GM18873 (cell line): ENCODE measurements around the gene NDUFA9.
A peak's percentile ranks its signal among the peaks of the same experiment; 100 is the strongest.

Experiments
- ATAC-seq: cut with Tn5 transposase; IDR thresholded peaks from one replicate; pipeline ENCODE4 v1.9.1; 2021; ENCODE audit warnings: mild to moderate bottlenecking, moderate library complexity, moderate number of reproducible peaks; ENCODE audit not compliant: unreplicated experiment, low FRiP score

The NDUFA9 gene

DNA sequence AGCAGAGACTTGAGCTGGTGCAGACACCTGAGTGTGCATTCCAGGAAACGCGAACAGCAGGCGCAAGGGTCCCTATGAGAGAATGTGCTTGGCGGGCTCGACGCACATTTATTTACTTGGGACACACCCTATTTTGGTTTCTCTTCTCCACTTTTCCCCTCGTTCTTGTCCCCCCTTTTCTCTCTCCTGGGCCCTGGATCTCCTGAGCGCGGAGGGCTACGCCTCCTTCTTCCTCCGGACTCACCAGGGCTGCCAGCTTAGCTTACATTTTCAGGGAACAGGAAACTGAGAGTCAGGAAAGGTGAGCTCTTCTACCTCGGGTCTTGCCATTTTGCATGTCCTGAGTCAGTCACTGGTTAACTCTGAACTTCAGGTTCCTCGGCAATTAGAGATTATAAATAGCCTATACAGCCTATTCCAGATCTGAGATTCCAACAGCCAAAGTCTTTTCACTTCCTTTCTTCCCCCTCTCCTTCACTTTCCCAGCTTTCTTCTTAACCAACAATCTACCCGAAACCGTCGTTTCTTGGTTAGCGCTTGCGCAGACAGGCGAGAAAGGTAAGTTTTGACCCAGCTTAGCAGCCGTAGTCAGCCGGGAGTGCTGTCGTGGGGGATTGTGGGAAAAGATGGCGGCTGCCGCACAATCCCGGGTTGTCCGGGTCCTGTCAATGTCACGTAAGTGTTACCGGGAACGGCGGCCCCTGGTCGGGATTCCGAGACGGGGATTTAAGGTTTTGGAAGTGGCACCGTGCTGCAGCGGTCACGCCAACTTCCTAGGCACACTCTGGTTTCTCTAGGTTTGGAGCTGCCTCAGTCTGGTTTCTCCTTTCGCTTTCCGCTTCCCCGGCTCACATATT is at the start of gene NDUFA9, which contains the start of gene AKAP3:
TSS of gene NDUFA9 (plus strand) at position 614 of the 857 bp plus-strand sequence. CDS start at position 627, 13 bp downstream.
TSS of gene AKAP3 (minus strand) at position 551 of the 857 bp plus-strand sequence. CDS start 10,855 bp downstream, outside the sequence.
- ATAC-seq = peak; percentile 67

DNA sequence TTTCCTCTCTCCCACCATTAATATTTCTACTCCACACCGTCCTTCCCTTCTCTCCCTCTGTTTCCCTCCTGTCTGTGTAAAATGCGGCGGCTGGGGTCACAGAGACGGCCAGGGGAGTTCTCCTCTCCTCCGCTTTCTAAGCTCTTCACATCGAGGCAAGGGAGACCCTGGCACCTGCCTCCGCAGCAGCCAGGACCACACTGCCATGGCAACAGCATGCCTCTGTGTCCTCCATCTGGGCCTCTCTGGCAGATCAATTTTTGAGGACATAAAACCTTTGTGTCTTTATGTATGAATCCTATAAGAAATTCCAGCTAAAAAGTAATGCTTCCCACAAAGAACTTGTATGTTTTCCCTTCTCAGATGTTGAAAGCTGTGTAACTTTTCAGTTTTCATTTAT is 45.5 kb upstream of the NDUFA9 start:
- no peak for ATAC-seq

- no peak for ATAC-seq
Observed at GRCh38 chr12:4603946-4604345, 45.0 kb upstream of the NDUFA9 start.

GRCh38 chr12:4604684-4605193 is 44.2 kb upstream of the NDUFA9 start:
- peak; percentile 83 for ATAC-seq

GRCh38 chr12:4607056-4607455 is 41.9 kb upstream of the NDUFA9 start:
- no peak for ATAC-seq

GRCh38 chr12:4609071-4609470 is 39.8 kb upstream of the NDUFA9 start:
- ATAC-seq = no peak

DNA sequence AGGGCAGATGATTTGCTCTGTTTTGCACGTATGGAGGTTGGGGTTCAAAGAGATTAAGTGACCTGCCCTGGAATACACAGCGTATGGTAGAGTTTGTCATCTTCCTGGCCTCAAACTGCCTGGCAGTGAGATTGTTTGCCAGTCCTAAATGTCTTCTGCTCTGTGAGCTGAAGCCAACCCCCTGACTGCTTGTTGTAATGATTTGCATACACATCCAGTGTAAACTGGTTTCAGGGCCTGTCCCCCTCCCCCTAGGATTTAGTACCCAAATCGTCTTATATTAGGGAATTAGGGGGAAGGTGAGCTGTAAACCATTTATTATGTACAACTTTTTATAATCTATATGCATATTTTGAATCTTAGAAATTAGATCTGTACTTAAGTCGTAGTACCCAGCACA is 38.4 kb upstream of the NDUFA9 start:
- no peak for ATAC-seq

DNA sequence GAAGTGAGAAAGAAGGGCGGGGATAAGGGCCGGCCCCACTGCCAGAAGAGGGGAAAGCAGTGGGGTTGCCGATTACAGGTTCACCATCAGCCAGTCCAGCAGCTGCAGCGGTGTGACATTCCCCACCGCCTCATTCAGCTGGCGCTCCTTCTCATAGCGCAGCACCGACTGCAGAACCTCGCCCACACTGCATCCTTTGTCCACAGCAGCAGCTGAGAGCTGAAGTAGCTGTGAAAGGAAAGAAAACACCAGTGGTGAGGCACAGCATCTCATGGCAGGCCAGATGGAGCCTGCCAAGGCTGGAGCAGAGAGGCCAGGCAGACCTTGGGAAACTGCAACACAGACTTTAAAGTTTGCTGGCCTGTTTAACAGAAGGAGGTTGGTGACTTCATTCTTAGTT is 33.2 kb upstream of the NDUFA9 start:
- no peak for ATAC-seq

DNA sequence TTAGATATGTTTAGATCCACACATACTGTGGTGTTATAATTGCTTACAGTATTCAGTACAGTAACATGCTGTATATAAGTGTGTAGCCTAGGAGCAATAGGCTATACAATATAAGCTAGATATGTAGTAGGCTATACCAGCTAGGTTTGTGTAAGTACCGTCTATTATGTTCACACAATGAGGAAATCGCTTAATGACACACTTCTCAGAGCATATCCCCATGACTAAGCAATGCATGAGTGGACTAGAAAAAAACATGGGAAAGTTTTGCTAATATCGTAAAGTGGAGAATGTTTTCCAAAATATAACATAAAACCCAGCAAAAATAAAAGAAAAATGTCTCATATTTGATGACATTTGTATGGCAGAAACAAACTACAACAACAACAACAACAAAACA is 27.4 kb upstream of the NDUFA9 start:
- no peak for ATAC-seq

GRCh38 chr12:4626543-4626942 is 22.4 kb upstream of the NDUFA9 start:
- no peak for ATAC-seq

DNA sequence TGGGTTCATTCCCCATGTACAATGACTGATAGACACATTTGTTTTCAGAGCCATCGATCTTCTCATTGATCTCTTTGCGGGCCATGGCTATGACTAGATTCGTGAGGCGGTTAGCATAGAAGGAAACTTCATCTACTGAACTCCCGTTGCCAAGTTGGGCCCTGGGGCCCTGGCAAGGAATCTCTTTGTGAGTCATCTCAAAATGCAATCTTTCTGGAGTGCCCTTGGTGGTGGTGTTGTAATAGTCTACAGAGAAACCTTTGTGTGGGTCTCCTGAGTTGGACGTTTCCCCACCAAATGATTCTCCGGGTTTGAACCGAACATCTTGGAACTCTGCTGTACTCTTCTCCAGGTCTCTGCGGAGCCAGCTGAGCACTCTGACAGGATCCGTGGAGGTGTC is 20.5 kb upstream of the NDUFA9 start:
- no peak for ATAC-seq

DNA sequence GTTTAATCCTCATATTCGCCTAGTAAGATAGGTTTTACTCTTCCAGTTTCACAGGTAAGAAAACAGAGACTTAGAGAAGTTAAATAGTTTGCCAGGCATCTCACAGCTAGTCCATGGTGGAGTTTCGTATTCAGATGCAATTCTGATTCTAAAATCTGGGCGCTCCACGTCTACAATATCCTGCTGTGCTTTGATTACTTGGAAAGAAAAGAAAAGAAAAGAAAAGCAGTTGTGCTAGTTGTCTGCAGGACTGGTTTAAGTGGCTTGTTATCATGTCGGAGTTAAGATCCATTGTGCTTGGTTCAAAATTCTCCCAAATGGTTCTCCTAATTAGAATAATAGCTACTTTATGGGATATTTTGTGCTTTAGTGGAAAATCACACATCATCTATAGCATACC is 18.7 kb upstream of the NDUFA9 start:
- ATAC-seq = no peak

DNA sequence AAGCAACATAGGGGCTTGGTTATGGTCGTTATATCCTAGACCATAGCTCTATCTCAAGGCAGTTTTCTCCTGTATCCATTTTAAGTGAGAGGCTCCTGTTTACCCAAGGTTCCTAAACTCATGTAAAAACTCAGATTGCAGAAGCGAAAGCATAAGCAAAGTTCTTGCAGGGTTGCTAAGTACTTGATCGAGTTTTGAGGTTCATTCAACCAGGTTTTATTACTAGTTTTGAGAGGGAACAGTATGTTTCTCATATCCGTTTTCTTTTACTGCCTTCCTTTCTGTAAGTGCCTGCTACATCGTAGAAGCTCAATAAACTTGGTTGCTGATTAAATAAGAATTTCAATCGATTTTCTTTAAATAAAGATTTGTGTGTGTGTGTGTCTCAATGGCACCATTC is 5.2 kb upstream of the NDUFA9 start:
- no peak for ATAC-seq

- no peak for ATAC-seq
Observed at GRCh38 chr12:4645023-4645422, 3.9 kb upstream of the NDUFA9 start.

GRCh38 chr12:4648104-4648500 is 812 bp upstream of the NDUFA9 start:
- no peak for ATAC-seq

DNA sequence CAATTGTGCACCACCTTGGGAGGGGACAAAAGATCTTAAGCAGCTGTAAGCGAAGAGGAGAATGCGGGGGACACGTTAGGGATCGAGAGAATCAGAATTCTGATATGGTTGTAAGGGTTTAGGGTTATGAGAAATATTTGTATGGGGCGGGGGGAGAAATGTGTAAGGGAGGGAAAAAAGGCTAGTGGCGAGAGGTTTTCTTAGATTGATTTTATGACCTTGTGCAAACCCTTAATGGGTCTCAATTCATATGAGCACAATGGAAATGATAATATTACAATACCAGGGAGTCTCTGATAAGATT is 396 bp downstream of the NDUFA9 start:
- ATAC-seq = no peak

GRCh38 chr12:4653257-4653656 is 4.3 kb downstream of the NDUFA9 start:
- no peak for ATAC-seq

DNA sequence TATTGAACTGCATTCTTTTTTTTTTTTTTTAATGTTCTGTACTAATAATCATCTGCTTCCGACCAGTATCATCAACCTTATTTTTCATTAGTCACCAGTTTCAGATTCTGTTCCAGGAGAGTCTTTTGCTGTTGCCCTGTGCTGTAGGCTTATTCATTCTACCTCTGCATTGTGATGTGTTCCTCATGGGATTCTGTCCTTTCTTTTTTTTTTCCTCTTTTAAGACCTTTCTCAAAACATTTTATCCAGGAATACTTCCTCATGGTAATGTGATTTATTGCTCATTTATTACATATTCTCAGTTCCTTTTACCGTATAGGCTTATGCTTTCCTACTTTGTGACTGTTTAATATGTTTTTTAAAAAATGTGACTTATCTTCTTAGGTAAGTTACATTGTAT is 4.8 kb downstream of the NDUFA9 start:
- ATAC-seq = no peak

DNA sequence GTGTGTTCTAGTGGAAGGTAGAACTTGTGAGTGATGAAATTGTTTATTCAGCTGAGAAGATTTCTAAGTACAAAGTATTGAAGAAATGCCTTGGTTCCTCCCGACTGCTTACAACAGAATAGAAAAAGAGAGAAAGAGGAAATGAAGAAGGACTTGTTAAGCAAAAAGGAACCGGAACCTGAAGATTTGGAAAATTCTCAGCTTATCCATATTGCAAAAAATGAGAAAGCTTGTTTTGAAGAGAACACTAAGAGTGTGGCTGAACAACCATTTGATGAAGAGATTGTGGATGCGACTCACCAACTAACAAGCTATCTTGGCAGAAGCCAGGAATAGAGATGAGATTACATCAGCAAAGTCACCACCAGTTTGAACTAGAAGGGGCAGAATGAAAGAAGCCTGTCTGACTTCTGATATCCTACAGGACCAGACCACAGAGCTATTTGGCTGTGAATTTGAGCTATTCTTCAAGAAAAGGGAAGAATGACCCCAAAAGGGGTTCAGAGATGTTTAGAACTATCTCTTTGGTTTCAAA is 15.1 kb downstream of the NDUFA9 start:
- ATAC-seq = no peak

GRCh38 chr12:4665236-4665635 is 16.3 kb downstream of the NDUFA9 start:
- no peak for ATAC-seq

- no peak for ATAC-seq
Observed at GRCh38 chr12:4679711-4680110, 30.8 kb downstream of the NDUFA9 start.

GRCh38 chr12:4681732-4682131 is 32.8 kb downstream of the NDUFA9 start:
- ATAC-seq = no peak
